ENCODE data around the gene CPM.
"Not testable (repeated sequence)": the region's sequence is repeated elsewhere in the genome, so short reads cannot be mapped to it uniquely, and the experiment has no call there.

The CPM gene

DNA sequence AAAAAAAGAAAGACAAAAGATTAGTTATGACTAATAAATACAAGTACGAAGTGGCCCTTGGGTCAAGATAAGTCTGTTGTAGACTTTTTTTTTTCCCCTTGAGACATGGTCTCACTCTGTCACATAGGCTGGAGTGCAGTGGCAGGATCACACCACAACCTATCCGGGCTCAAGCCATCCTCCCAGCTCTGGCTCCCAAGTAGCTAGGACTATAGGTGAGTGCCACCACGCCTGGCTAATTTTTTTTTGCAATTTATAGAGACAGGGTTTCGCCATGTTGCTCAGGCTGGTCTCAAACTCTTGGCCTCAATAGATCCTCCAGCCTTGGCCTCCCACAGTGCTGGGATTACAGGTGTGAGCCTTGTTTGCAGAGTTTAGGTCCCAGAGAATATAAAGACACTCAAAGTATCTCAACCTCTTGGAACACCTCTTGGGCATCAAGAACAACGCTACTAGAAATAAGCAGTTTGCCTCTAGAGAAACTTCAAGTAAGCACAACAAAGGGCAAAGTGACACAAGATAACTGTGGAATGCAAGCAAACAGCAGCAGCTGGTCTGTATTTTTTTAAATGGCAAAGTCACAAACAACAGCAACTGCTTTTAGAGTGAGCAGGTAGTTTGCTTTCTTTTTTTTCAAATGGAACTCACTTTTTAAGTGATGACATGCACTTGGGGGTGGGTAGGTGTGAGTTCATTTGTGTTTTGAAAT lies 128.9 kb downstream of the CPM start:
- no peak for DNase-seq

DNA sequence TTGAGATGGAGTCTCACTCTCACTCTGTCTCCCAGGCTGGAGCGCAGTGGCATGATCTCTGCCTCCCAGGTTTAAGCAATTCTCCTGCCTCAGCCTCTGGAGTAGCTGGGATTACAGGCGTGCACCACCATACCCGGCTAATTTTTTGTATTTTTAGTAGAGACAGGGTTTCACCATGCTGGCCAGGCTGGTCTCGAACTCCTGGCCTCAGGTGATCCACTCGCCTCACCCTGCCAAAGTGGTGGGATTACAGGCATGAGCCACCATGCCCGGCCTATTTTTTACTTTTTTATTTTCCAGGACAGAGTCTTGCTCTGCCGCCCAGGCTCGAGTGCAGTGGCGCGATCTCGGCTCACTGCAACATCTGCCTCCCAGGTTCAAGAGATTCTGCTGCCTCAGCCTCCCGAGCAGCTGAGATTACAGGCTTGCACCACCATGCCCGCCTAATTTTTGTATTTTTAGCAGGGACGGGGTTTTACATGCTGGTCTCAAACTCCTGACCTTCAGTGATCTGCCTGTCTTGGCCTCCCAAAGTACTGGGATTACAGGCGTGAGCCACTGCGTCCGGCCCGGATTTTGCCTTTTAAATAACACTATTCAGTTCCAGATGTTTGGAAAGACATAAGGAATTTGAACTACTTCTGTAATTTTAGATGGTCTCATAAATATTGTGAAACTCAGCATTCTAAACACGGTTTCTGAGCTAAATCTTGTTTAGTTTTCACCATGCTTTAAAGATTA lies 129.9 kb downstream of the CPM start:
- not testable (repeated sequence) for DNase-seq

DNA sequence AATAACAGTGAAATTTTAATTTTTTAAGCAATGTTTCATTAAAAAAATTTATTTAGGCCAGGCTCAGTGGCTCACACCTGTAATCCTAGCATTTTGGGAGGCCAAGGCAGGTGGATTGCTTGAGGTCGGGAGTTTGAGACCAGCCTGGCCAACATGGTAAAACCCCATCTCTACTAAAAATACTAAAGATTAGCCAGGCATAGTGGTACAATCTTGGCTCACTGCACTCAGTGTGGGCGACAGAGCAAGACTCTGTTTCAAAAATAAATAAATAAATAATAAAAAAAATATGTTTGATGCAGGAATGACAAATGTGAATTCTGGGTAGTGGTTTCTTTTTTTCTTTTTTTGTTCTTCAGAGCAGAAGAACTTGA lies 130.6 kb downstream of the CPM start:
- not testable (repeated sequence) for DNase-seq

All from inflammatory macrophage treated with lipopolysaccharide for 4 hours (primary cell).